Hematopoietic multipotent progenitor cell treated with erythropoietin and hydrocortisone succinate and interleukin-3 and kit ligand, for 6 days (in vitro differentiated cells): ENCODE data around the gene TH.

ENCODE experiments used
- DNase-seq: peaks from one replicate; pipeline ENCODE4 v3.0.0-alpha.2; 2015

Gene TH

GRCh38 chr11:2177076-2177475 is 5.5 kb upstream of the TH start:
- no peak for DNase-seq

DNA sequence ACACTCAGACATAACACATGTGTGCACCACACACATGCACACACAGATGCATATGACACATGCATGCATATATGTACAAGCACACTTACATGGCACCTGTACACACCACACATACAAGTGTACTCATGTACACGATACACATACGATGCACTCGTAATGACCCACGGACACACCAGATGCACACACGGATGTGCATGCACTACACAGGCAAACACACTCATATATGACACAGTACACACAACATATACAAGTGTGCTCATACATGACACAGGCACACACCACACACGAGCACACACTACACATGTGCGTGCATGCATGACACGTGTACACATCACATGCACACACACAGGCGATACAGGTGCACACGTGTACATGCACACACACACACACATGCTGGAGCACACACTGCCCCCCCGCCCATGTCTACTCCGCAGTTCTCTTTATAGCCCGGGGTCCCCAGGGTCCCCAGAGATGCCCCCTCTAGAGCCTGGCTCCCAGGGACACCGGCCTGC is 4.8 kb upstream of the TH start:
- DNase-seq: no peak

- no peak for DNase-seq
Measured at GRCh38 chr11:2175659-2176058, 4.0 kb upstream of the TH start.

DNA sequence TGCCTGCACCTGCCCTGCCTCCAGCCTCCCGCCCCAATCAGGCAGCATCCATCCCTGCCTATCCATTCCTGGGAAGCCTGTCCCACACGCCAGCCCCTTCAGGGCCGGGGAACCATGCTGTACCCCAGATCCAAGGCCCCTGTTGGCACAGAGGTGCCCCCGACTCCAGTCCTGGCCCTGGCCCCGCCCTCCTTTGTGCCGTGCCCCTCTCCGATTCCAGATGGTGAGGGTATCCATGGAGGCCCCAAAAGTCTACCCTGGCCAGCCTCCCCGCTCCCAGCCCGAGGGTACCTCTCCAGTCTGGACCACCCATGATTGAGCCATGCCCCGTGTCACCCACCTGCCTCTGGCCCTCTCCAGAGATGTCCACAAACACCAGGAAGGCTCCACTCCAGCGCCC is 2.7 kb upstream of the TH start:
- no peak for DNase-seq

DNA sequence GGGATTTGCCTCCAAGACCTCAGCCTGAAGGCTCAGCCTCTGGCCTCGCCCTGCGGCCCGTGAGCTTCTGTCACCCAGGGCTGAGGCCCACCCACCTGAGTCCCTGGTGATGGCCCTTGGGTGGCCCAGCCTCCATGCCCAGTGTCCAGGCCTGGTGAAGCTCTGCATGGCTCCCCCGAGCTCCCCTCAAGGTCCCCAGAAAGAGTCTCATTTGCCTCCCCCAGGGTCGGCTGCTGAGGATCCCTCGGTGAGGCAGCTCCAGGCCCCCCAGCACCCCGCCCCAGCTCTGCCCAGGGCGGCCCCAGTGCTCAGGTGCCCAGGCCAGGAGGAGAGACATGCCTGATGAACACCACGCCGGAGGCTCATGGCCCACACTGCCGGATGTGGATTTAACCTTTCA is 2.1 kb upstream of the TH start:
- DNase-seq: no peak

- DNase-seq: peak; percentile 39
Measured at GRCh38 chr11:2173150-2173693, 1.6 kb upstream of the TH start.

DNA sequence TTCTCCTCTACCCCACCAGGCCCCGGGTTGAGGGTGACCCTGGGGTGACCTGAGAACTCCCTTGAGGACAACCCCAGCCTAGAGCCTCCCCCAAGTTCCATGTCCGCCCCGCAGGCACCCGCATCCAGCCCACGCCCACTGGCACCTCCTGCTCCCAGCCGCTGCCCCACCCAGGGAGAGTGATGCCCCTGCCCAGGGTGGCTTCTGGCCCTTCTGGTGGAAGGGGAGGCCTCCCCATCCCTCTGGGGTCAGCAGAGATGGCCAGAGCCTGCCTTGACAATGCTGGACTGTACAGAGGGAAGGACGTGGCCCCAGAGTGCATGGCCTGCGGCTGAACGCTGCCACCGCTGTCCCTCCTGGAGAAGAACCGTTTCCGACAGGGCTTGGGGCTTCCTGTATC is 1.1 kb upstream of the TH start:
- no peak for DNase-seq

DNA sequence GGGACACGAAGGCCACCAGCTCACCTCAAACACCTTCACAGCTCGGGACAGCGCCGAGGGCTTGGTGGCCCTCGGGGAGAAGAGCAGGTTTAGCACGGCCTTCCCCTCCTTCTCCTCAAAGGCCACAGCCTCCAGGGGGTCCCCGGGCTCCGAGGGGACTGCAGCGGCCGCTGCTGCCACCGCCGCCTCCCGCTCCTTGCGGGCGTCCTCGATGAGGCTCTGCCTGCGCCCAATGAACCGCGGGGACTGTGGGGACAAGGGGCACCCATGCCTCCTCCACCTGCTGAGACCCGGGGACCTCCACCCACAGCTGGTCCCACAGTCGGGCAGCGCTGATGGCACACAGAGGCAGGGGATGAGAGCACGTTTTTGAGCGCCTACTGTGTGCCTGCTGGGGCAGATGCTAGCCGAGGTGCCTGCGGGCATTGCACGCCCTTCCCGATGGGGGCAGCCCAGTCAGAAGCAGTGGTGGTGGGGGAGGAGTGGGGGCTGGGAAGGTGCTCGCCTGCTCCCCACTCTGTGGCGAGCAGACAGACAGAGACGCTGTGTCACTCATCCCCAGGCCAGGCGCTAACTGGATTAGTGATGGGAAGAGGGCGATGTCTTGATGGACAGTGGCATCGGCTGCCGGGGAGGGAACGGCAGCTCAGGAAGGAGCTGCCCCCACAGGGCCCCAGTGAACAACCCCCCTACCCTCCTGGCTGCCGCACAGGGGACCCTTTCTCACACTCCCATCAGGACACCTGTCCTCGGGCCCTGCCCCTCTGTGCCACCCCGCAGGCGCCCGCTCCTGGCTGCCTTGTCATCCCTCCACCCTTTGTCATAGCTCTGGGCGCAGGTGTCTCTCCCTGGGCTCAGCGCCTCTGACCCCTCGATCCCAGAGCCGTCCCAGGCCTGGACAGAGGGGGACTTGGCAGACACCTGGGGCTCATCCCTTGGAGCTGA is 1.7 kb downstream of the TH start:
- no peak for DNase-seq

DNA sequence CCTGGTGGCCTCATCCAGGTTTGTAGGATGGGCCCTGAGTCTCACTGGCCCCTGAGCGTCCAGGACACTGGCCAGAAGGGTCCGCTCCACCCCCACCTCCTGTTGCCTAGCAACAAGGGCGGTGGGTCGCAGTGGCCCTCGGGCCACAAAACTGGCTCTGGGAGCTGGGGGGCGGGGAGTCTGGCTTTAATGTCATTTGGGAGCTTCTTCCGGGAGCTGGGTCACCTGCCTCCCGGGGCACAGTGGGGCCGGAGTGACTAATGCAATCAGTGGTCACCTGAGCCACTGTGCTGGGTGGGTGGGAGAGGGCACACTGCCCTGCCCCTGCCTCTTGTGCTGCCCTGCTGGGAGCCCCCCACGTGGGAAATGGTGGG is 2.6 kb downstream of the TH start:
- no peak for DNase-seq

GRCh38 chr11:2168286-2169004 is 3.2 kb downstream of the TH start:
- no peak for DNase-seq

- no peak for DNase-seq
Measured at GRCh38 chr11:2167141-2168045, 4.2 kb downstream of the TH start.

DNA sequence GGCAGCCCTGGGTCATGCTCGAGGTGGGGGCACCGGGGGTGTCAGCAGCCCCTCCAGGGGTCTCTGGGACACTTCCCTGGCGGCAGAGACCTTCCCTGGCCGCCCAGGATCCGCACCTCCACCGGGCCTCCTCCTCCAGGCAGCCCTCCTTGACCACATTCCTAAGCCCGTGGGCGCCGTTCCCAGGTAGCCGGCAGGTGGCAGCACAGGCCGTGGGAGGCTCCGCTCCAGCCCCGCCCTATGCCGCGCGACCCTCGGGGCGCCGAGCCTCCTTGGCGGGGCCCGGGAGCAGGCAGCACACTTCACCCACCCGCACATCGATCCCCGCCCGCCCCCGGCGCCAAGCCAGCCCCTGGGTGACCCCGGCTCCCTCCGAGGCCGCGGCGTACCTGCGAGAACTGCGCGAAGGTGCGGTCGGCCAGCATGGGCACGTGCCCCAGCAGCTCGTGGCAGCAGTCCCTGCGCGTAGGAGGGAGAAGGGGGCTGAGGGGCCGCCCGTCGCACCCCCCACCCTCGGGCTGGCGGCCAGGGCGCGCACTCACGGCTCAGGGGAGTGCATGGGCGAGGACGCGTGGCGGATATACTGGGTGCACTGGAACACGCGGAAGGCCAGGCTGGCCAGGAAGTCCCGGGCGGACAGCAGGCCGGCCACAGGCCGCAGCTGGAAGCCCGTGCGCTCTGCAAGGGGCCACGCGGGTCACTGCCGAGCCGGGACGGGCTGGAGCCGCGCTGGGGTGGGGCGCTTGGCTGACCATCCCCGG is 5.3 kb downstream of the TH start:
- DNase-seq: peak; percentile 42

DNA sequence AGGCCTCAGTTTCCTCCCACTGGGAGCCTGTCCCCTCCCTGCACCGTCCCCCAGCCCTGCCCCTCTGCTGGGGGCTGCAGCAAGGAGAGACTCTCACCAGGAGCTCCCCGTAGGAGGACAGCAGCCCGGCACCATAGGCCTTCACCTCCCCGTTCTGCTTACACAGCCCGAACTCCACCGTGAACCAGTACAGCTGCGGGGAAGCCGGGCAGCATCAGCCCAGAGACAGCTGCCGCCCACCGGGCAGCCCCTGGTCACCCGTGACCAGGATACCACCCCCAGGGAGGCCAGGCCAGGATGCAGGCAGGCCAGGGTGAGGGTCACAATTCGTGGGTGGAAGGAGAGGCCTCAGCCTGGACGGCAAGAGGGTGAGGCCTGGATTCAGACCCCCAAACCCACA is 6.0 kb downstream of the TH start:
- no peak for DNase-seq

DNA sequence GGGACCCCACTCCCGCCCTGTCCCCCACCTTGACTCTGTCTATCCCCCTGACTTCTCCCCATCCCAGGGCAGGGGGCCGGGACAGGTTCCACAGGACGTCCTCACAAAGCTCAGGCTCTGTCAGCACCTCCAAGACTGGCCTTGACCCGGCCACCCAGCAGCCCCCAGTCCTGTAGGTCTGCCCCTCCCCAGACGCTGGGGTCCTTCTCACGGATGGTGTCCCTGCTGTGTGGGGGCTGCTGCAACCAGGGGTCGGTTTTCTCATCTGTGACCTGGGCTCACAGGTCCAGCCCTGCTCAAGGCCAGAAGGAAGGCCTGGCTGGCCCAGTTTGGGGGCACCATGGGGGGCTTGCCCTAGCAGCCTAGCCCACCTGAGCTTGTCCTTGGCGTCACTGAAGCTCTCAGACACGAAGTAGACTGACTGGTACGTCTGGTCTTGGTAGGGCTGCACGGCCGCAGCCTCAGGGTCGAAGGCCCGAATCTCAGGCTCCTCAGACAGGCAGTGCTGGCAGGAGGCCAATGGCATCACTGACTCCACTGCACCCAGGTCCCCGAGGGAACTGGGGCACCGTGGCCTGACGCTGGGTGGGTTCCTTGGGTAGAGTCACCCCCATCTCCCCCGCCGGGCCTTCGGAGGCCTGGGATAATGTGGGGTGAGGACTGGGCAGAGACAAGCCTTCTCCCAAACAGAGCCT is 6.6 kb downstream of the TH start:
- DNase-seq: no peak

- no peak for DNase-seq
Measured at GRCh38 chr11:2164081-2164480, 7.5 kb downstream of the TH start.

GRCh38 chr11:2163428-2163978 is 8.1 kb downstream of the TH start:
- no peak for DNase-seq

DNA sequence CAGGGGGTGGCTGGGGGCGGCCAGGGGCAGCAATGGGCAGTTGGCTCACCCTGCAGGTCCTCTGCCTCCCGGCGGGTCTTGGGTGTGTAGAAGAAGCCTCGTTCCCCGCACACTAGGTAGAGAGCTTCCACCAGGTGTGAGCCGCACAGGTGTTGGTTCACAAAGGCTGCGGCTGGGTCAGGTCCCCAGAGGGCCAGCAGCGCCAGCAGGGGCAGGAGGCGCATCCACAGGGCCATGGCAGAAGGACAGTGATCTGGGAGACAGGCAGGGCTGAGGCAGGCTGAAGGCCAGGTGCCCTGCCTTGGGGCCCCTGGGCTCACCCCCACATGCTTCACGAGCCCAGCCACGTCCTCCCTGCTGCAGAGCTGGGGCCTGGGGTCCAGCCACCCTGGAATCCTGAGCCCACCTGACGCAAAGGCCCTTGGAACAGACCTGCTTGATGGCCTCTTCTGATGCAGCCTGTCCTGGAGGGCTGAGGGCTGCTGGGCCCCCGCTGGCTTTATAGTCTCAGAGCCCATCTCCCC is 10.8 kb downstream of the TH start, which contains the start of gene INS:
Gene INS (minus strand): TSS at position 474 of the 524 bp plus-strand sequence. CDS start 238 bp downstream, at position 236.
- no peak for DNase-seq

GRCh38 chr11:2159536-2160413 is 11.8 kb downstream of the TH start:
- DNase-seq: no peak

GRCh38 chr11:2158966-2159365 is 12.6 kb downstream of the TH start:
- no peak for DNase-seq
